GM23338 (cell line): ENCODE data around the gene NOVA2. TPM values are rescaled to one million over a fixed set of nuclear protein-coding genes. Genes with fewer than 3 reads are reported as not detected.

Experiments
- ATAC-seq: fragments of 200-7000 bp; cut with Tn5 transposase; 3 replicates; pipeline ENCODE4 v1.9.1; 2020
- DNase-seq: peaks from one replicate; pipeline ENCODE4 v3.0.0-alpha.2; 2015; ENCODE audit warnings: low spot score
- H2AFZ ChIP-seq: fragments of 200-600 bp; sonication (generic); 2 replicates; pipeline ENCODE4 v1.8.0; 2016; ENCODE audit warnings: antibody characterized with exemption, mild to moderate bottlenecking, moderate library complexity
- H3F3A ChIP-seq: fragments of 200-600 bp; sonication (generic); replicated peaks from 2 replicates; pipeline ENCODE4 v1.8.0; 2017; ENCODE audit warnings: antibody characterized with exemption, mixed run types, low read depth
- H3K27ac ChIP-seq: fragments of 200-600 bp; sonication (generic); 2 replicates; pipeline ENCODE4 v1.6.1; 2016; ENCODE audit warnings: low read depth
- H3K27me3 ChIP-seq: fragments of 200-600 bp; sonication (generic); 2 replicates; pipeline ENCODE4 v1.8.0; 2016; ENCODE audit warnings: mild to moderate bottlenecking, mixed run types, moderate library complexity; ENCODE audit not compliant: insufficient read depth
- H3K36me3 ChIP-seq: fragments of 200-600 bp; sonication (generic); 2 replicates; pipeline ENCODE4 v1.8.0; 2016; ENCODE audit warnings: mild to moderate bottlenecking; ENCODE audit not compliant: insufficient read depth
- H3K4me1 ChIP-seq: fragments of 200-600 bp; sonication (generic); 2 replicates; pipeline ENCODE4 v1.8.0; 2016; ENCODE audit warnings: mild to moderate bottlenecking, moderate library complexity; ENCODE audit not compliant: insufficient read depth
- H3K4me2 ChIP-seq: fragments of 200-600 bp; sonication (generic); 2 replicates; pipeline ENCODE4 v1.7.1; 2017; ENCODE audit warnings: mixed run types
- H3K4me3 ChIP-seq: fragments of 200-600 bp; sonication (generic); 2 replicates; pipeline ENCODE4 v1.6.1; 2016; ENCODE audit warnings: mixed run types
- H3K79me2 ChIP-seq: fragments of 200-600 bp; sonication (generic); replicated peaks from 2 replicates; pipeline ENCODE4 v1.8.0; 2017; ENCODE audit warnings: mild to moderate bottlenecking; ENCODE audit not compliant: insufficient read depth
- H3K9me2 ChIP-seq: fragments of 200-600 bp; sonication (generic); 2 replicates; pipeline ENCODE4 v1.8.0; 2017; ENCODE audit not compliant: insufficient read depth
- H4K20me1 ChIP-seq: fragments of 200-600 bp; sonication (generic); replicated peaks from 2 replicates; pipeline ENCODE4 v1.8.0; 2017; ENCODE audit warnings: mild to moderate bottlenecking; ENCODE audit not compliant: insufficient read depth
- H3K27ac Mint-ChIP-seq: 2 replicates; pipeline ENCODE4 v1.8.0; 2020; ENCODE audit warnings: inconsistent platforms, mild to moderate bottlenecking, moderate library complexity, mixed read lengths
- H3K27me3 Mint-ChIP-seq: 3 replicates; pipeline ENCODE4 v1.8.0; 2022; ENCODE audit warnings: low read depth, mild to moderate bottlenecking, moderate library complexity, mixed read lengths, inconsistent platforms; ENCODE audit not compliant: insufficient read depth, poor library complexity
- H3K36me3 Mint-ChIP-seq: 3 replicates; pipeline ENCODE4 v1.8.0; 2021; ENCODE audit warnings: low read depth, mild to moderate bottlenecking, inconsistent platforms, moderate library complexity, mixed read lengths
- H3K4me1 Mint-ChIP-seq: 3 replicates; pipeline ENCODE4 v1.8.0; 2020; ENCODE audit warnings: mild to moderate bottlenecking, inconsistent platforms, mixed read lengths
- H3K4me3 Mint-ChIP-seq: 3 replicates; pipeline ENCODE4 v1.8.0; 2021; ENCODE audit warnings: moderate library complexity, mild to moderate bottlenecking, inconsistent platforms, mixed read lengths
- H3K9me3 Mint-ChIP-seq: 3 replicates; pipeline ENCODE4 v1.8.0; 2020; ENCODE audit warnings: moderate library complexity, mild to moderate bottlenecking, inconsistent platforms, mixed read lengths
- CREB1 ChIP-seq: fragments of 250-450 bp; sonication (Bioruptor Pico); IDR thresholded peaks from 2 replicates; pipeline ENCODE4 v1.5.0; 2020; ENCODE audit warnings: low read depth, mild to moderate bottlenecking, moderate library complexity
- ETS1 ChIP-seq: IDR thresholded peaks from 2 replicates; pipeline ENCODE4 v1.6.1; 2016; ENCODE audit warnings: antibody characterized with exemption
- EZH2 ChIP-seq: fragments of 200-600 bp; sonication (generic); IDR thresholded peaks from one replicate; pipeline ENCODE4 v1.8.0; 2017; ENCODE audit warnings: antibody characterized with exemption, mild to moderate bottlenecking, low read depth; ENCODE audit not compliant: unreplicated experiment
- EZH2phosphoT487 ChIP-seq: fragments of 200-600 bp; sonication (generic); IDR thresholded peaks from one replicate; pipeline ENCODE4 v1.8.1; 2018; ENCODE audit warnings: antibody characterized with exemption; ENCODE audit not compliant: unreplicated experiment
- JUNB ChIP-seq: IDR thresholded peaks from one replicate; pipeline ENCODE4 v1.6.1; 2016; ENCODE audit warnings: antibody characterized with exemption; ENCODE audit not compliant: unreplicated experiment
- NANOG ChIP-seq: IDR thresholded peaks from 2 replicates; pipeline ENCODE4 v1.6.1; 2016; ENCODE audit warnings: antibody characterized with exemption, borderline replicate concordance
- POLR2AphosphoS5 ChIP-seq: IDR thresholded peaks from 2 replicates; pipeline ENCODE4 v1.6.1; 2016; ENCODE audit warnings: antibody characterized with exemption, low read depth
- STAT1 ChIP-seq: IDR thresholded peaks from one replicate; pipeline ENCODE4 v1.6.1; 2016; ENCODE audit warnings: antibody characterized with exemption; ENCODE audit not compliant: unreplicated experiment
- ZNF114 ChIP-seq: fragments of 250-450 bp; sonication (Bioruptor Pico); IDR thresholded peaks from 2 replicates; pipeline ENCODE4 v1.5.0; 2020; ENCODE audit warnings: mild to moderate bottlenecking, moderate library complexity
- ZNF331 ChIP-seq: fragments of 250-450 bp; sonication (Bioruptor Pico); IDR thresholded peaks from 2 replicates; pipeline ENCODE4 v1.5.0; 2020; ENCODE audit warnings: low read depth, mild to moderate bottlenecking, moderate library complexity
- polyA plus RNA-seq: library from polyadenylated mRNA; unstranded; fragments of >200 nt; fragmentation: Nextera tagmentation; extraction: Ambion mirVana; gene quantifications from 2 replicates; pipeline ENCODE4 v1.2.1, GENCODE V29; 2016
- total RNA-seq: library from RNA; depleted of rRNA; stranded (reverse); fragments of >200 nt; shearing (Covaris generic); gene quantifications from 2 replicates; pipeline ENCODE4 v1.2.3, GENCODE V29; 2014
- TF ChIP-seq, protein P1 (sequence below): fragments of 250-450 bp; sonication (Bioruptor Pico); IDR thresholded peaks from 2 replicates; pipeline ENCODE4 v1.5.0; 2020; ENCODE audit warnings: mild to moderate bottlenecking, moderate library complexity
- TF ChIP-seq, protein P2 (sequence below): IDR thresholded peaks from one replicate; pipeline ENCODE4 v1.6.1; 2018; ENCODE audit warnings: antibody characterized with exemption; ENCODE audit not compliant: unreplicated experiment
- TF ChIP-seq, protein P3 (sequence below), 2 experiments: fragments of 200-600 bp in 1 of 2; sonication (generic) in 1 of 2; conservative IDR thresholded peaks; 2 replicates each; pipeline versions ENCODE4 v1.5.1 to v1.6.1; 2016 to 2017; ENCODE audit warnings: antibody characterized with exemption in 2 of 2, low read depth in 2 of 2, mild to moderate bottlenecking in 2 of 2, moderate library complexity in 1 of 2

NOVA2 gene
- total and polyA plus RNA-seq, 2 experiments from 2014 or later, result 5.1 to 13.7 TPM

DNA sequence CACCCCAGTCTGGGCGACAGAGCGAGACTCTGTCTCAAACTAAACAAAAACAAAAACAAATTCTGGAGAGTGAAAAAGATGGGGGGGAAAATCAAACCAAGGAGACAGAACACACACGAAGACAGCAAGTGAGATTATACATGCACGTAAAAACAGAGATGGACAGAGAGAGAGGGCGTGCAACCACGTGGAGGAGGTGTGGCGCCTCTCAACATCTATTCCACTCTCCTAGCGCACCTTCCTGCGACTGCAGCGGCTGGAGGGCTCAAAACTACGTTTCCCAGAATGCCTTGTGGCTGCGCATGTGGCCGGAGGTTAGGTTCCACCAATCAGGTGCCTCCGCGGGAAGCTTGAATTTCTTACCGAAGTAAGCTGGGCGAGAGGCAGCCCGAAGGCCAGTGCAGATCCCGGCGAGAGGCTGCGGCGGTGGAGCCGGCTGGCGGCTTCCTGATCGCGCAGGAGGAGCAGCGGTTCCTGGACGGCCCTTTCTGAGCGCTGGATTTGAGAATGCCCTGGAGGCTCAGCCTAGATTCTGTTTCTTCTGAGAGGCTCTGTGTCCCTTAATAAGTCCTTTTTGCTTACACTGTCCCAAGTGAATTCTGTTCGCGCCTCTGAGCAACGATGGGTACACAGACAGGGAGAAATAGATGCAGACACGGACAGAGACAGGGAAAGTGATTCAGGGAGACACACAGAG lies 46.0 kb downstream of the NOVA2 start:
- Histone ChIP-seq H3F3A (no peaks in the 10 kb centered on the region), H3K27me3 (peaks cover 26% of the 10 kb centered on the region), H4K20me1 (no peaks in the 10 kb centered on the region), H3K4me1 (no peaks in the 10 kb centered on the region), H3K27ac (no peak overlapping the region), H3K4me3 (peak overlapping the region; percentile 54), H2AFZ (peak overlapping the region; percentile 95), H3K79me2 (no peaks in the 10 kb centered on the region), H3K9me2 (no peaks in the 10 kb centered on the region), H3K4me2 (peak overlapping the region; percentile 83), H3K36me3 (no peaks in the 10 kb centered on the region)
- Mint-ChIP-seq H3K4me1 (peaks cover 6% of the 10 kb centered on the region), H3K27me3 (peaks cover 35% of the 10 kb centered on the region), H3K36me3 (no peaks in the 10 kb centered on the region), H3K9me3 (no peaks in the 10 kb centered on the region; the same call in 2 of the 3 replicates), H3K27ac (no peak overlapping the region), H3K4me3 (peak overlapping the region; percentile 58)
- ATAC-seq, result peak; percentile 97
- TF ChIP-seq POLR2AphosphoS5 (peak; percentile 94), STAT1 (no peak), ZNF331 (CRISPR knock-in tag) (no peak), ETS1 (peak; percentile 87), EZH2phosphoT487 (no peak), EZH2 (no peak), CREB1 (CRISPR knock-in tag) (peak; percentile 82), JUNB (no peak), NANOG (no peak), ZNF114 (CRISPR knock-in tag) (no peak)
- TF ChIP-seq, protein P1, sequence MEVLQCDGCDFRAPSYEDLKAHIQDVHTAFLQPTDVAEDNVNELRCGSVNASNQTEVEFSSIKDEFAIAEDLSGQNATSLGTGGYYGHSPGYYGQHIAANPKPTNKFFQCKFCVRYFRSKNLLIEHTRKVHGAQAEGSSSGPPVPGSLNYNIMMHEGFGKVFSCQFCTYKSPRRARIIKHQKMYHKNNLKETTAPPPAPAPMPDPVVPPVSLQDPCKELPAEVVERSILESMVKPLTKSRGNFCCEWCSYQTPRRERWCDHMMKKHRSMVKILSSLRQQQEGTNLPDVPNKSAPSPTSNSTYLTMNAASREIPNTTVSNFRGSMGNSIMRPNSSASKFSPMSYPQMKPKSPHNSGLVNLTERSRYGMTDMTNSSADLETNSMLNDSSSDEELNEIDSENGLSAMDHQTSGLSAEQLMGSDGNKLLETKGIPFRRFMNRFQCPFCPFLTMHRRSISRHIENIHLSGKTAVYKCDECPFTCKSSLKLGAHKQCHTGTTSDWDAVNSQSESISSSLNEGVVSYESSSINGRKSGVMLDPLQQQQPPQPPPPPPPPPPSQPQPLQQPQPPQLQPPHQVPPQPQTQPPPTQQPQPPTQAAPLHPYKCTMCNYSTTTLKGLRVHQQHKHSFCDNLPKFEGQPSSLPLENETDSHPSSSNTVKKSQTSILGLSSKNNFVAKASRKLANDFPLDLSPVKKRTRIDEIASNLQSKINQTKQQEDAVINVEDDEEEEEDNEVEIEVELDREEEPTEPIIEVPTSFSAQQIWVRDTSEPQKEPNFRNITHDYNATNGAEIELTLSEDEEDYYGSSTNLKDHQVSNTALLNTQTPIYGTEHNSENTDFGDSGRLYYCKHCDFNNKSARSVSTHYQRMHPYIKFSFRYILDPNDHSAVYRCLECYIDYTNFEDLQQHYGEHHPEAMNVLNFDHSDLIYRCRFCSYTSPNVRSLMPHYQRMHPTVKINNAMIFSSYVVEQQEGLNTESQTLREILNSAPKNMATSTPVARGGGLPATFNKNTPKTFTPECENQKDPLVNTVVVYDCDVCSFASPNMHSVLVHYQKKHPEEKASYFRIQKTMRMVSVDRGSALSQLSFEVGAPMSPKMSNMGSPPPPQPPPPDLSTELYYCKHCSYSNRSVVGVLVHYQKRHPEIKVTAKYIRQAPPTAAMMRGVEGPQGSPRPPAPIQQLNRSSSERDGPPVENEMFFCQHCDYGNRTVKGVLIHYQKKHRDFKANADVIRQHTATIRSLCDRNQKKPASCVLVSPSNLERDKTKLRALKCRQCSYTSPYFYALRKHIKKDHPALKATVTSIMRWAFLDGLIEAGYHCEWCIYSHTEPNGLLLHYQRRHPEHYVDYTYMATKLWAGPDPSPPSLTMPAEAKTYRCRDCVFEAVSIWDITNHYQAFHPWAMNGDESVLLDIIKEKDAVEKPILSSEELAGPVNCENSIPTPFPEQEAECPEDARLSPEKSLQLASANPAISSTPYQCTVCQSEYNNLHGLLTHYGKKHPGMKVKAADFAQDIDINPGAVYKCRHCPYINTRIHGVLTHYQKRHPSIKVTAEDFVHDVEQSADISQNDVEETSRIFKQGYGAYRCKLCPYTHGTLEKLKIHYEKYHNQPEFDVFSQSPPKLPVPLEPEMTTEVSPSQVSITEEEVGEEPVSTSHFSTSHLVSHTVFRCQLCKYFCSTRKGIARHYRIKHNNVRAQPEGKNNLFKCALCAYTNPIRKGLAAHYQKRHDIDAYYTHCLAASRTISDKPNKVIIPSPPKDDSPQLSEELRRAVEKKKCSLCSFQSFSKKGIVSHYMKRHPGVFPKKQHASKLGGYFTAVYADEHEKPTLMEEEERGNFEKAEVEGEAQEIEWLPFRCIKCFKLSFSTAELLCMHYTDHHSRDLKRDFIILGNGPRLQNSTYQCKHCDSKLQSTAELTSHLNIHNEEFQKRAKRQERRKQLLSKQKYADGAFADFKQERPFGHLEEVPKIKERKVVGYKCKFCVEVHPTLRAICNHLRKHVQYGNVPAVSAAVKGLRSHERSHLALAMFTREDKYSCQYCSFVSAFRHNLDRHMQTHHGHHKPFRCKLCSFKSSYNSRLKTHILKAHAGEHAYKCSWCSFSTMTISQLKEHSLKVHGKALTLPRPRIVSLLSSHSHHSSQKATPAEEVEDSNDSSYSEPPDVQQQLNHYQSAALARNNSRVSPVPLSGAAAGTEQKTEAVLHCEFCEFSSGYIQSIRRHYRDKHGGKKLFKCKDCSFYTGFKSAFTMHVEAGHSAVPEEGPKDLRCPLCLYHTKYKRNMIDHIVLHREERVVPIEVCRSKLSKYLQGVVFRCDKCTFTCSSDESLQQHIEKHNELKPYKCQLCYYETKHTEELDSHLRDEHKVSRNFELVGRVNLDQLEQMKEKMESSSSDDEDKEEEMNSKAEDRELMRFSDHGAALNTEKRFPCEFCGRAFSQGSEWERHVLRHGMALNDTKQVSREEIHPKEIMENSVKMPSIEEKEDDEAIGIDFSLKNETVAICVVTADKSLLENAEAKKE, result no peak
- TF ChIP-seq, protein P2, sequence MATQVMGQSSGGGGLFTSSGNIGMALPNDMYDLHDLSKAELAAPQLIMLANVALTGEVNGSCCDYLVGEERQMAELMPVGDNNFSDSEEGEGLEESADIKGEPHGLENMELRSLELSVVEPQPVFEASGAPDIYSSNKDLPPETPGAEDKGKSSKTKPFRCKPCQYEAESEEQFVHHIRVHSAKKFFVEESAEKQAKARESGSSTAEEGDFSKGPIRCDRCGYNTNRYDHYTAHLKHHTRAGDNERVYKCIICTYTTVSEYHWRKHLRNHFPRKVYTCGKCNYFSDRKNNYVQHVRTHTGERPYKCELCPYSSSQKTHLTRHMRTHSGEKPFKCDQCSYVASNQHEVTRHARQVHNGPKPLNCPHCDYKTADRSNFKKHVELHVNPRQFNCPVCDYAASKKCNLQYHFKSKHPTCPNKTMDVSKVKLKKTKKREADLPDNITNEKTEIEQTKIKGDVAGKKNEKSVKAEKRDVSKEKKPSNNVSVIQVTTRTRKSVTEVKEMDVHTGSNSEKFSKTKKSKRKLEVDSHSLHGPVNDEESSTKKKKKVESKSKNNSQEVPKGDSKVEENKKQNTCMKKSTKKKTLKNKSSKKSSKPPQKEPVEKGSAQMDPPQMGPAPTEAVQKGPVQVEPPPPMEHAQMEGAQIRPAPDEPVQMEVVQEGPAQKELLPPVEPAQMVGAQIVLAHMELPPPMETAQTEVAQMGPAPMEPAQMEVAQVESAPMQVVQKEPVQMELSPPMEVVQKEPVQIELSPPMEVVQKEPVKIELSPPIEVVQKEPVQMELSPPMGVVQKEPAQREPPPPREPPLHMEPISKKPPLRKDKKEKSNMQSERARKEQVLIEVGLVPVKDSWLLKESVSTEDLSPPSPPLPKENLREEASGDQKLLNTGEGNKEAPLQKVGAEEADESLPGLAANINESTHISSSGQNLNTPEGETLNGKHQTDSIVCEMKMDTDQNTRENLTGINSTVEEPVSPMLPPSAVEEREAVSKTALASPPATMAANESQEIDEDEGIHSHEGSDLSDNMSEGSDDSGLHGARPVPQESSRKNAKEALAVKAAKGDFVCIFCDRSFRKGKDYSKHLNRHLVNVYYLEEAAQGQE, result no peak
- TF ChIP-seq, protein P3, sequence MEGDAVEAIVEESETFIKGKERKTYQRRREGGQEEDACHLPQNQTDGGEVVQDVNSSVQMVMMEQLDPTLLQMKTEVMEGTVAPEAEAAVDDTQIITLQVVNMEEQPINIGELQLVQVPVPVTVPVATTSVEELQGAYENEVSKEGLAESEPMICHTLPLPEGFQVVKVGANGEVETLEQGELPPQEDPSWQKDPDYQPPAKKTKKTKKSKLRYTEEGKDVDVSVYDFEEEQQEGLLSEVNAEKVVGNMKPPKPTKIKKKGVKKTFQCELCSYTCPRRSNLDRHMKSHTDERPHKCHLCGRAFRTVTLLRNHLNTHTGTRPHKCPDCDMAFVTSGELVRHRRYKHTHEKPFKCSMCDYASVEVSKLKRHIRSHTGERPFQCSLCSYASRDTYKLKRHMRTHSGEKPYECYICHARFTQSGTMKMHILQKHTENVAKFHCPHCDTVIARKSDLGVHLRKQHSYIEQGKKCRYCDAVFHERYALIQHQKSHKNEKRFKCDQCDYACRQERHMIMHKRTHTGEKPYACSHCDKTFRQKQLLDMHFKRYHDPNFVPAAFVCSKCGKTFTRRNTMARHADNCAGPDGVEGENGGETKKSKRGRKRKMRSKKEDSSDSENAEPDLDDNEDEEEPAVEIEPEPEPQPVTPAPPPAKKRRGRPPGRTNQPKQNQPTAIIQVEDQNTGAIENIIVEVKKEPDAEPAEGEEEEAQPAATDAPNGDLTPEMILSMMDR (conservative IDR thresholded peaks at IDR 0.05; ENCODE audit: low read depth in 2 of 2), result peak; percentile 34 to 57
- peak; percentile 100 for DNase-seq
